A673 (cell line): ENCODE data around the gene SNX30. TPM values are rescaled to one million over a fixed set of nuclear protein-coding genes. Genes with fewer than 3 reads are reported as not detected.

ENCODE experiments used
- BruUV-seq: library from RNA; stranded (reverse); fragments of 400-500 nt; replicated peaks from 2 replicates; lab custom pipeline; 2021; lab: Mats Ljungman, UMichigan
- CTCF ChIA-PET: fragments of 300-600 bp; sonication (Branson Sonifier 250); formaldehyde crosslinking; loops from one replicate; lab custom pipeline; 2022; ENCODE audit warnings: antibody characterized with exemption; lab: Charles Lee
- POLR2A ChIA-PET: fragments of 300-600 bp; sonication (Branson Sonifier 250); formaldehyde crosslinking; loops from one replicate; lab custom pipeline; 2022; ENCODE audit warnings: antibody characterized with exemption; ENCODE audit not compliant: low non-redundant PET; lab: Charles Lee
- DNase-seq: peaks from one replicate; pipeline ENCODE4 v3.0.0-alpha.2; 2015; ENCODE audit warnings: low spot score
- H3K27ac ChIP-seq: fragments of 200-600 bp; sonication (generic); 2 replicates; pipeline ENCODE4 v1.5.1; 2016; ENCODE audit warnings: mixed run types, low read depth, mild to moderate bottlenecking, mixed read lengths, antibody characterized with exemption, low read length; ENCODE audit not compliant: poor library complexity, severe bottlenecking
- H3K27me3 ChIP-seq: fragments of 200-600 bp; sonication (generic); replicated peaks from 2 replicates; pipeline ENCODE4 v1.6.1; 2017; ENCODE audit warnings: mixed run types, low read depth, mild to moderate bottlenecking, mixed read lengths, antibody characterized with exemption, low read length; ENCODE audit not compliant: insufficient read depth, poor library complexity
- H3K36me3 ChIP-seq: fragments of 200-600 bp; sonication (generic); 2 replicates; pipeline ENCODE4 v1.6.1; 2016; ENCODE audit warnings: mixed run types, mild to moderate bottlenecking, mixed read lengths, antibody characterized with exemption, low read length; ENCODE audit not compliant: insufficient read depth, poor library complexity, severe bottlenecking
- H3K4me1 ChIP-seq: fragments of 200-600 bp; sonication (generic); 2 replicates; pipeline ENCODE4 v1.6.1; 2017; ENCODE audit warnings: mixed run types, mild to moderate bottlenecking, mixed read lengths, antibody characterized with exemption, low read length; ENCODE audit not compliant: insufficient read depth, poor library complexity, severe bottlenecking
- H3K4me3 ChIP-seq: fragments of 200-600 bp; sonication (generic); 2 replicates; pipeline ENCODE4 v1.5.1; 2016; ENCODE audit warnings: low read depth, mixed run types, mild to moderate bottlenecking, mixed read lengths, low read length; ENCODE audit not compliant: poor library complexity, severe bottlenecking
- H3K9me3 ChIP-seq: fragments of 200-600 bp; sonication (generic); 2 replicates; pipeline ENCODE4 v1.6.1; 2016; ENCODE audit warnings: mixed run types, low read depth, mild to moderate bottlenecking, mixed read lengths, antibody characterized with exemption, low read length; ENCODE audit not compliant: poor library complexity, severe bottlenecking
- CTCF ChIP-seq: fragments of 300-800, 200-600 bp; sonication (generic); conservative IDR thresholded peaks from 2 replicates; pipeline ENCODE4 v1.5.1; 2017; ENCODE audit warnings: low read depth, mild to moderate bottlenecking, antibody characterized with exemption, low read length, moderate library complexity, mixed read lengths
- EZH2 ChIP-seq: fragments of 200-600 bp; sonication (generic); IDR thresholded peaks from 2 replicates; pipeline ENCODE4 v1.6.1; 2017; ENCODE audit warnings: borderline replicate concordance, low read depth, mild to moderate bottlenecking, mixed read lengths, antibody characterized with exemption, low read length; ENCODE audit not compliant: poor library complexity, severe bottlenecking
- intact Hi-C: fragments of 100-400 bp; cut with micrococcal nuclease; formaldehyde crosslinking; loops from one replicate; pipeline ENCODE4 v1.10.0; 2022; ENCODE audit not compliant: unreplicated experiment
- total RNA-seq: library from RNA; stranded (reverse); gene quantifications from 2 replicates; pipeline ENCODE4 v1.2.3, GENCODE V29; 2021

The SNX30 gene
- total RNA-seq, 1 experiment from 2014 or later: 6.1 TPM

DNA sequence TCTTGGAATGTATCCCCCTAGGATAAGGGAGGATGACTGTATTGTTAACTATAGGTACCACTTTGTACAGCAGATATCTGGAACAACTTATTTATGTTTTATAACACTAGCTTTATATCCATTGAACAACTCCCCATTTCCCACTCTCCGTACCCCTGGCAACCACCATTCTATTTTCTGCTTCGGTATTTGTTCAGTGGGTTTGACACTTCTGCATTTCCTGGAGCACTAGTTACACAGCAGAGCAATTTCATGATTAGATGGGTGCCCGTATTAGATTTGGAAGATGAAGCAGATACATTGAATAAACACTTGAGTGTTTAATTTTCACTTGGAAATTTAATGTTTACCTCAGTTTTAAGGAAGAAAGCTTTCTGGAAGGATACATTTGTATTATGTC lies 72.7 kb downstream of the SNX30 start:
- CTCF ChIA-PET: no interaction called here
- POLR2A ChIA-PET: no interaction called here
- no peaks in the 10 kb centered on the region for H3K27me3 ChIP-seq
- intact Hi-C loops: loop anchor here (5.0 to 10.0 kb wide), 2 partner anchors 458 to 731 kb away; no protein-coding TSS in a partner anchor
- H3K36me3 ChIP-seq: no peaks in the 10 kb centered on the region
- no peaks in the 10 kb centered on the region for H3K9me3 ChIP-seq
- H3K4me3 ChIP-seq: no peak overlapping the region
- no peak for TF ChIP-seq EZH2
- TF ChIP-seq CTCF: no peak
- no TSS peak for BruUV-seq
- no peak for DNase-seq
- H3K27ac ChIP-seq: no peak overlapping the region
- no peaks in the 10 kb centered on the region for H3K4me1 ChIP-seq

DNA sequence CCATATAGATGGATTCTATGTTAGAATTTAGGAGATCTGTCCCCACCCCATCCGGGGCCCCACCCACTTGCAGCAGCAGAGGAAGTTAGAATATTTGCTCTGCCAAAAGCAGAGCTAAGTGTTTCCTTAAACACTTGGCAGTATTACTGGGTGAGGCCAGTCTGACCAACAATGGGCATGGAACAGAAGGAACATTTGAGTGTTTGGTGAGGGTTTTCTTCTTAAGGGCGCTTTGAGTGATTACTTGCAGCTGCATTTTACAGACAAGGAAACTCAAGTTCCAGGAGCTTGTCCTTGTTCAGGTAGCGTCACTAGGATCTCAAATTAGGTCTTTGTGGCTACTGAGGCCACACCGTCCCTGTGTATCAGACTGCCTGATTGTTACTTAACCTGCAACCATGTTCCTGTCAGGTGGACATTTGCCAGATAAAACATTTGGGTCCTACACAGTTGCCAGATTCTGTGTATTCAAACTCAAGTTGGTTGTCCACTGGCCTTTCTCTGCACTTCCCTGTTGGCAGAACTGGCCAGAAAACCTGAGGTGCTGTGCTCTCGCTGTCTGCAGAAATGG lies 80.8 kb downstream of the SNX30 start:
- H3K9me3 ChIP-seq: no peaks in the 10 kb centered on the region
- H3K27me3 ChIP-seq: no peaks in the 10 kb centered on the region
- H3K27ac ChIP-seq: no peak overlapping the region
- CTCF ChIA-PET: interaction anchor here (0.7 to 0.9 kb wide), 2 partner anchors 12 to 14 kb away, joined by 3 to 4 read pairs; no protein-coding TSS in a partner anchor
- H3K36me3 ChIP-seq: no peaks in the 10 kb centered on the region
- DNase-seq: no peak
- TF ChIP-seq EZH2: no peak
- TF ChIP-seq CTCF: no peak
- intact Hi-C loops: no loop called here
- H3K4me3 ChIP-seq: no peak overlapping the region
- POLR2A ChIA-PET: no interaction called here
- no TSS peak for BruUV-seq
- no peaks in the 10 kb centered on the region for H3K4me1 ChIP-seq

DNA sequence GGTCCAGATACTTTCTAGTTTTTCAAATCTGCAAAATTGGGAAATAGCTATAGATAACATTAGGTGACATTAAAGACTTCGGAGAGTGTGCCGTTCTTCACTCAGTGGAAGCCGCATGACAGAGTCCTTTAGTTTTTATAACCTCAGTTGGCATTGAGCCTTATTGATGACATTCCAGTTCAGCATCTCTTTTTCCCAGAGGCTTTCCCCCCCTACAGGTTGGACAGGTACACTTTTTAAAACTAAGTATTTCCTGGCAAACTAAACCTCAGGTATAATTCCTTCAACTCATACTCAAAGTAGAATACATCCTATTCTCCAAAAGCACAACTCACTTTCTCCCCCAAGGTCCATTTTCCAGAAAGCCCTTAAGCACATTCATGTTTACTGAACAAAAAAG lies 81.4 kb downstream of the SNX30 start:
- Histone ChIP-seq H3K4me1 (no peaks in the 10 kb centered on the region), H3K27ac (no peak overlapping the region), H3K9me3 (no peaks in the 10 kb centered on the region), H3K27me3 (no peaks in the 10 kb centered on the region), H3K36me3 (no peaks in the 10 kb centered on the region), H3K4me3 (no peak overlapping the region)
- intact Hi-C loops: no loop called here
- no TSS peak for BruUV-seq
- CTCF ChIA-PET: interaction anchor here (0.9 kb wide), 1 partner anchor 12 kb away, joined by 3 read pairs; no protein-coding TSS in a partner anchor
- TF ChIP-seq EZH2 (no peak), CTCF (no peak)
- DNase-seq: no peak
- POLR2A ChIA-PET: no interaction called here
